ENCODE results near the gene ZC3H13. TPM values are rescaled to one million over a fixed set of nuclear protein-coding genes. Genes with fewer than 3 reads are reported as not detected.

The ZC3H13 gene
- total and polyA plus RNA-seq, 12 donors, result 11.2 to 43.9 (median 24.5) TPM

DNA sequence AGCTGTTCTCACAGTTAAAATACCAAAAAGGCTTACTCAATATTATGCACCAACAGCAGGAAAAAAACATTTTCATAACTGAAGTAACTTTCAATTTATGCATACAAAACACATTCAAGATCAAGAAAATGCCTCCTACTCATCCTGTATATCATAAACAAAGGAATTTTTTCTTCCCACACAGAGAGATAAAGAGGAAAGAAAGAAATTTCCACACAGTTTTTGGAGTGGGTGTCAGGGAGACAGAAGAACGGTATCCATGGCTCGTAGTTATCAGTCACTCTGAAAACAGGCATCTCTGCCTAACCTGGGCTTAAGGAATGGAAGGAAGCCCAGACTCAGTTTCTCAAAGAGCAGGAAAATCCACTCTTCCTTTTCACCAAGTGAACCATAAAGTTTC, 108.6 kb downstream of the ZC3H13 start:
- no peaks in the 10 kb centered on the region for H3K4me1 ChIP-seq (replicated peaks in 1 of 2)
- intact Hi-C loops (cut with DNase I), result no loop called here
- no peaks in the 10 kb centered on the region for H3K9me3 ChIP-seq (replicated peaks in 1 of 3)
- WGBS, 4 donors, result 64 to 82% (median 74%) methylated on average over 2 of the region's 2 CpGs
- no peak for TF ChIP-seq POLR2A (IDR thresholded peaks at IDR 0.05)
- TF ChIP-seq, protein P1, sequence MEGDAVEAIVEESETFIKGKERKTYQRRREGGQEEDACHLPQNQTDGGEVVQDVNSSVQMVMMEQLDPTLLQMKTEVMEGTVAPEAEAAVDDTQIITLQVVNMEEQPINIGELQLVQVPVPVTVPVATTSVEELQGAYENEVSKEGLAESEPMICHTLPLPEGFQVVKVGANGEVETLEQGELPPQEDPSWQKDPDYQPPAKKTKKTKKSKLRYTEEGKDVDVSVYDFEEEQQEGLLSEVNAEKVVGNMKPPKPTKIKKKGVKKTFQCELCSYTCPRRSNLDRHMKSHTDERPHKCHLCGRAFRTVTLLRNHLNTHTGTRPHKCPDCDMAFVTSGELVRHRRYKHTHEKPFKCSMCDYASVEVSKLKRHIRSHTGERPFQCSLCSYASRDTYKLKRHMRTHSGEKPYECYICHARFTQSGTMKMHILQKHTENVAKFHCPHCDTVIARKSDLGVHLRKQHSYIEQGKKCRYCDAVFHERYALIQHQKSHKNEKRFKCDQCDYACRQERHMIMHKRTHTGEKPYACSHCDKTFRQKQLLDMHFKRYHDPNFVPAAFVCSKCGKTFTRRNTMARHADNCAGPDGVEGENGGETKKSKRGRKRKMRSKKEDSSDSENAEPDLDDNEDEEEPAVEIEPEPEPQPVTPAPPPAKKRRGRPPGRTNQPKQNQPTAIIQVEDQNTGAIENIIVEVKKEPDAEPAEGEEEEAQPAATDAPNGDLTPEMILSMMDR (IDR thresholded peaks at IDR 0.05), result no peak
- H3K4me3 ChIP-seq, result no peak overlapping the region
- H3K27ac ChIP-seq, result no peak overlapping the region
- H3K36me3 ChIP-seq (replicated peaks in 1 of 2), result no peaks in the 10 kb centered on the region
- H3K27me3 ChIP-seq, result no peaks in the 10 kb centered on the region
- DNase-seq, result no peak

GRCh38 chr13:45943120-45943519, 109.4 kb downstream of the ZC3H13 start:
- Histone ChIP-seq H3K36me3 (replicated peaks in 1 of 2) (no peaks in the 10 kb centered on the region), H3K9me3 (replicated peaks in 1 of 3) (no peaks in the 10 kb centered on the region), H3K27ac (no peak overlapping the region), H3K4me1 (replicated peaks in 1 of 2) (no peaks in the 10 kb centered on the region), H3K27me3 (no peaks in the 10 kb centered on the region), H3K4me3 (no peak overlapping the region)
- no peak for DNase-seq
- WGBS, 4 donors, result 68 to 74% (median 70%) methylated on average over 2 of the region's 2 CpGs
- no peak for TF ChIP-seq POLR2A (IDR thresholded peaks at IDR 0.05)
- TF ChIP-seq, protein P1 (IDR thresholded peaks at IDR 0.05), result no peak
- intact Hi-C loops (cut with DNase I), result no loop called here

- no peaks in the 10 kb centered on the region for H3K27me3 ChIP-seq
- intact Hi-C loops (cut with DNase I), result no loop called here
- H3K4me3 ChIP-seq, result no peak overlapping the region
- no peak for DNase-seq
- no peak for TF ChIP-seq POLR2A (IDR thresholded peaks at IDR 0.05)
- TF ChIP-seq, protein P1 (IDR thresholded peaks at IDR 0.05), result no peak
- 33 to 75% (median 72%) methylated on average over 1 of the region's 1 CpG for WGBS, 4 donors
- no peak overlapping the region for H3K27ac ChIP-seq
- H3K36me3 ChIP-seq (replicated peaks in 1 of 2), result no peaks in the 10 kb centered on the region
- H3K9me3 ChIP-seq (replicated peaks in 1 of 3), result no peaks in the 10 kb centered on the region
- no peaks in the 10 kb centered on the region for H3K4me1 ChIP-seq (replicated peaks in 1 of 2)
Observed at GRCh38 chr13:45941261-45941660, 111.3 kb downstream of the ZC3H13 start.

DNA sequence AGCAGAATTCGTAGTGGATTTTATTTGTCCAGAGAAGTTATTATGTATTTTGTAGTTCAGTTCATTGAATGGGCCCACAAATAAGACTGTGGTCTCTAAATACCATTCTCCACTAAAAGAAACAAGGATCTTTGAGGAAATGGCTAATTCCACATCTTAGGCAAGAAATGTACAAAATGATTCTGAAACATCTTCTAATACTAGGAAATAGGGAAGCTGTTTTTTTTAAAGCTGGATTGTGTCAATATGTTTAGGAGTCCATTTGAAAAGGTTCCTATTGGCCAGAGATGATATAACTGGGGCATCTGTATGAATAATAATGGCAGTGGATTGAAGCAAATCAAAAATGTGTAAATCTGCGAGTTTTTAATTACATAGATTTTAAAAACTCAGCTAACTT, 112.5 kb downstream of the ZC3H13 start:
- Histone ChIP-seq H3K27ac (no peak overlapping the region), H3K36me3 (replicated peaks in 1 of 2) (no peaks in the 10 kb centered on the region), H3K4me3 (no peak overlapping the region), H3K27me3 (no peaks in the 10 kb centered on the region), H3K4me1 (replicated peaks in 1 of 2) (no peaks in the 10 kb centered on the region), H3K9me3 (replicated peaks in 1 of 3) (no peaks in the 10 kb centered on the region)
- WGBS, 4 donors, result 80 to 88% (median 81%) methylated on average over 2 of the region's 2 CpGs
- no peak for TF ChIP-seq POLR2A (IDR thresholded peaks at IDR 0.05)
- TF ChIP-seq, protein P1 (IDR thresholded peaks at IDR 0.05), result no peak
- DNase-seq, result no peak
- intact Hi-C loops (cut with DNase I), result no loop called here

Measured in adrenal gland (tissue), 12 donors.